Colonic mucosa (tissue), 4 donors: Measurements from ENCODE around the gene METRNL. TPM values are rescaled to one million over a fixed set of nuclear protein-coding genes. Genes with fewer than 3 reads are reported as not detected.

Experiments
- DNase-seq: peaks from one replicate; pipeline ENCODE4 v3.0.0-alpha.2; 2020
- H3K27ac ChIP-seq: fragments of 200-600 bp; one replicate; pipeline ENCODE4 v1.8.0; 2021
- H3K27me3 ChIP-seq: fragments of 200-600 bp; one replicate; pipeline ENCODE4 v1.8.0; 2021
- H3K36me3 ChIP-seq: fragments of 200-600 bp; one replicate; pipeline ENCODE4 v1.8.0; 2021
- H3K4me1 ChIP-seq: fragments of 200-600 bp; one replicate; pipeline ENCODE4 v1.8.0; 2021; ENCODE audit warnings: mild to moderate bottlenecking
- H3K4me3 ChIP-seq: fragments of 200-600 bp; one replicate; pipeline ENCODE4 v1.8.0; 2021
- H3K9ac ChIP-seq, 2 donors: one replicate each; pipeline ENCODE4 v1.7.0; 2013; ENCODE audit warnings: control low read depth in 2 of 2, low read depth in 2 of 2, low read length in 2 of 2
- H3K9me3 ChIP-seq: fragments of 200-600 bp; one replicate; pipeline ENCODE4 v1.8.0; 2021
- CTCF ChIP-seq: fragments of 200-600 bp; IDR thresholded peaks from one replicate; pipeline ENCODE4 v1.8.0; 2022; ENCODE audit warnings: antibody characterized with exemption, mild to moderate bottlenecking
- intact Hi-C: fragments of 100-400 bp; cut with DNase I; formaldehyde crosslinking; loops from one replicate; pipeline ENCODE4 v1.14.1; 2022
- total RNA-seq, 2 donors: library from RNA; stranded (reverse); fragmentation: NEBNext Ultra II Directional in 1 of 2; extraction: Animal tissue kit (Norgen Biotek cat#: 25700) in 1 of 2; gene quantifications; one replicate each; pipeline ENCODE4 v1.2.1, GENCODE V29; 2021
- donor health status: healthy.
- donor health status: DM: no; HTN: no; CAD: no.
- donor health status: DM: no; HTN: no; CAD: no.

Gene METRNL
- total RNA-seq, 2 donors from 2014 or later, result 84.2 to 87.2 TPM

GRCh38 chr17:83099570-83100181 lies 20.3 kb downstream of the METRNL start:
- no peak overlapping the region for H3K27ac ChIP-seq
- intact Hi-C loops, result no loop called here
- TF ChIP-seq CTCF, result no peak
- peaks cover 20% of the 10 kb centered on the region for H3K27me3 ChIP-seq
- DNase-seq, result no peak
- peaks cover 28% of the 10 kb centered on the region for H3K4me1 ChIP-seq
- no peak overlapping the region for H3K4me3 ChIP-seq
- H3K9ac ChIP-seq, result peak overlapping the region; percentile 14 to 63
- no peaks in the 10 kb centered on the region for H3K36me3 ChIP-seq
- no peaks in the 10 kb centered on the region for H3K9me3 ChIP-seq

- Histone ChIP-seq H3K36me3 (no peaks in the 10 kb centered on the region), H3K27ac (no peak overlapping the region), H3K9me3 (no peaks in the 10 kb centered on the region), H3K27me3 (peaks cover 20% of the 10 kb centered on the region), H3K4me1 (peaks cover 28% of the 10 kb centered on the region), H3K9ac (peak overlapping the region; percentile 51 to 63), H3K4me3 (no peak overlapping the region)
- DNase-seq, result peak; percentile 33
- no peak for TF ChIP-seq CTCF
- intact Hi-C loops, result no loop called here
Observed at GRCh38 chr17:83100220-83100852, 20.9 kb downstream of the METRNL start.

- intact Hi-C loops, result no loop called here
- no peaks in the 10 kb centered on the region for H3K36me3 ChIP-seq
- no peak overlapping the region for H3K4me3 ChIP-seq
- H3K27me3 ChIP-seq, result peaks cover 20% of the 10 kb centered on the region
- no peak overlapping the region for H3K27ac ChIP-seq
- TF ChIP-seq CTCF, result no peak
- no peaks in the 10 kb centered on the region for H3K9me3 ChIP-seq
- peaks cover 28% of the 10 kb centered on the region for H3K4me1 ChIP-seq
- no peak for DNase-seq
- H3K9ac ChIP-seq, result peak overlapping the region; percentile 51 to 82
Observed at GRCh38 chr17:83100853-83101391, 21.5 kb downstream of the METRNL start.

- Histone ChIP-seq H3K36me3 (no peaks in the 10 kb centered on the region), H3K27me3 (peaks cover 20% of the 10 kb centered on the region), H3K4me3 (no peak overlapping the region), H3K9me3 (no peaks in the 10 kb centered on the region), H3K9ac (peak overlapping the region; percentile 51 to 82), H3K27ac (peak overlapping the region; percentile 23), H3K4me1 (peaks cover 28% of the 10 kb centered on the region)
- no peak for TF ChIP-seq CTCF
- intact Hi-C loops, result no loop called here
- peak; percentile 77 for DNase-seq
Observed at GRCh38 chr17:83101805-83102480, 22.5 kb downstream of the METRNL start.

GRCh38 chr17:83103200-83103942 lies 24.0 kb downstream of the METRNL start:
- no peaks in the 10 kb centered on the region for H3K9me3 ChIP-seq
- no peaks in the 10 kb centered on the region for H3K36me3 ChIP-seq
- no peak overlapping the region for H3K27ac ChIP-seq
- intact Hi-C loops, result no loop called here
- H3K27me3 ChIP-seq, result peaks cover 18% of the 10 kb centered on the region
- peaks cover 24% of the 10 kb centered on the region for H3K4me1 ChIP-seq
- no peak overlapping the region for H3K4me3 ChIP-seq
- peak; percentile 77 for DNase-seq
- H3K9ac ChIP-seq, result no peak overlapping the region
- no peak for TF ChIP-seq CTCF
